GM12874 (cell line): ENCODE measurements around the gene FAM131C.

Experiments
- TF ChIP-seq, protein P1 (sequence below): IDR thresholded peaks from 2 replicates; pipeline ENCODE4 v1.5.1; 2011; ENCODE audit warnings: low read depth, mild to moderate bottlenecking, control low read depth, low read length, moderate library complexity; ENCODE audit not compliant: insufficient read depth

Gene FAM131C

GRCh38 chr1:16088996-16089395 is 15.5 kb upstream of the FAM131C start:
- TF ChIP-seq, protein P1, sequence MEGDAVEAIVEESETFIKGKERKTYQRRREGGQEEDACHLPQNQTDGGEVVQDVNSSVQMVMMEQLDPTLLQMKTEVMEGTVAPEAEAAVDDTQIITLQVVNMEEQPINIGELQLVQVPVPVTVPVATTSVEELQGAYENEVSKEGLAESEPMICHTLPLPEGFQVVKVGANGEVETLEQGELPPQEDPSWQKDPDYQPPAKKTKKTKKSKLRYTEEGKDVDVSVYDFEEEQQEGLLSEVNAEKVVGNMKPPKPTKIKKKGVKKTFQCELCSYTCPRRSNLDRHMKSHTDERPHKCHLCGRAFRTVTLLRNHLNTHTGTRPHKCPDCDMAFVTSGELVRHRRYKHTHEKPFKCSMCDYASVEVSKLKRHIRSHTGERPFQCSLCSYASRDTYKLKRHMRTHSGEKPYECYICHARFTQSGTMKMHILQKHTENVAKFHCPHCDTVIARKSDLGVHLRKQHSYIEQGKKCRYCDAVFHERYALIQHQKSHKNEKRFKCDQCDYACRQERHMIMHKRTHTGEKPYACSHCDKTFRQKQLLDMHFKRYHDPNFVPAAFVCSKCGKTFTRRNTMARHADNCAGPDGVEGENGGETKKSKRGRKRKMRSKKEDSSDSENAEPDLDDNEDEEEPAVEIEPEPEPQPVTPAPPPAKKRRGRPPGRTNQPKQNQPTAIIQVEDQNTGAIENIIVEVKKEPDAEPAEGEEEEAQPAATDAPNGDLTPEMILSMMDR, result no peak

DNA sequence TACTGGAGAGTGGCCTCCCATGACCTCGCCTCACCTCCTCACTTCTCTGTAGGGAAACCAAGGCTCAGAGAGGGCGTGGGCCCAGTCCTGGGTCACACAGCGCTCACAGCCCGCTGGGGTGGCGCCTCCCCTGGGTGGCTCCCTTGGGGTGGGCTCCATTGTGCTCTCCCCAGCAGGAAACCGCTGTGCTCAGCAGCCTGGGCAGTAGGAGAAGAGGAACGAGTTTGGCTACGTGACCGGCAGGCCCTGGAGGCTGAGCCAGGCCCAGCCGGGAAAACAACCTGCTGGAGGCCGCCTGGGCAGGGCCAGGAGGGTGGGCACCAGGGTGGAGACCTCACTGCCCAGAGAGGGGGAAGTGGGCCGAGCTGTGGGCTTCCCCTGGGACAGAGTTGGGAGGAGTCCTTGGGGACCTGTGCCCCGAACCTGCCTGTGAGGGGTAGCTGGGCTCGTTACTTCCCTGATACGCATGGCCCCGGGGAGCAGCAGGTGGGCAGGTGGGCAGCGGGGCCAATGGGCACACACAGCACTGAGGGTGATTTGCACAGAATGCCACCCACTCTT is 15.0 kb upstream of the FAM131C start:
- TF ChIP-seq, protein P1, result no peak

DNA sequence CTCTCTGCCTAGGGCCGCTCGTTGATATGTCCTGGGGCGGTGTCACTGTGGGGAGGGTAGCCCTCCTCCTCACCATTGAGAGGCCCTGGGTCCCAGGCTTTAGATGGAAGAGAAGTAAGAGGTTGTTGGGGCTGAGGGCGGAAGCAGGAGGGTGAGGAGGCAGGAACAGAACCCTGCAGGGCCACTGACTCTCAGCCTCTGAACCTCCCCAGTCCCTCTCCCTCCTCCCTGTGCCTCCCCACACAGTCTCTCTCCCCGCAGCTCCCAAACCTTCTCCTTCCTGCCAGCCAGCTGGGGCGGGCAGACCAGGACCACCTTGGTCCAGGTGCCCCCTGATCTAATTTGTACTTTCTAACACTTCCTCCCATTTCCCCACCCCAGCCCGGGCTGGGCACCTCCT is 14.3 kb upstream of the FAM131C start:
- TF ChIP-seq, protein P1, result no peak

DNA sequence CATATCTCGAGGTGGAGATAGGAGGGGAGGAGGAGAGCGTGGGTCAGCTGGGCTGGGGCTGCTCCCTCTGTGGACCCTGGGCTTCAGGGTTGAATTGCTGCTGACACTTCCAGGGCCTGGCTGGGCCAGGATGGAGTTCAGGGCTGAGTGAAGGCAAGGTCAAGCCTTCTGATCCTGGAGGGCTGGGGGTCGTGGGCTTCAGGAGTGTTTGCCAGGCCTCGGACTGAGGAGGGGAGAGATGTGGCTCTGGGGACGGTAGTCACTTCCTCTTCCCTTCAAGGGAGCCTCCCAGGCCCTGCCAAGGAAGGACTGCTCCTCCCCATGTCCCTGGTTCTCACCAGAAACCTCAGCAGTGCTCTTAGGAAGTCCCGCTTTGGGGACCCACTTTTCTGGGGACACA is 12.1 kb upstream of the FAM131C start:
- TF ChIP-seq, protein P1, result no peak

DNA sequence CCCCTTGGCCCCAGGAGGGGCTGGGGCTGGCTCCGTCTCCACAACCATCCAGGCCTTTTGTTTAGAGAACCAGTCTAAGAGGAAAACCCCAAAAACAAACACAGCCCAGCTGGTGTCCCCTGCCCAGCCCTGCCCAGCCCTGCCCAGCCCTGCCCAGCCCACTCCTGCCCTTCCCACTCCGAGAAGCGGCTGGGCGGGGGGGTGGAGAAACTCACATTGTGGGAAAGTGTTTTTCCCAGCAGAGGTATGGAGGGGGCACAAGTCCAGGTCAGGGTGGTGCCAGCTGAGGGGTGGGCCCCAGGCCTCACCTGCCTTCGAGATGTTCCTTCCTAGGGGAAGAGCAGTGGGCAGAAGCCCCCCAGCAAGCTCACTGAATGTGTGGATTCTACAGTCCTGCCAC is 10.0 kb upstream of the FAM131C start:
- TF ChIP-seq, protein P1, result no peak

- TF ChIP-seq, protein P1, result peak; percentile 91
Observed at GRCh38 chr1:16082283-16083038, 9.0 kb upstream of the FAM131C start.

GRCh38 chr1:16081636-16082035 is 8.2 kb upstream of the FAM131C start:
- TF ChIP-seq, protein P1, result no peak
